KG1 (cell line): ENCODE data around the gene TOPORS.

Experiments
- DNase-seq: peaks from one replicate; lab custom pipeline; 2025; lab: John Stamatoyannopoulos, UW

Gene TOPORS

GRCh38 chr9:32502464-32502863, 49.9 kb downstream of the TOPORS start:
- no peak for DNase-seq

GRCh38 chr9:32501868-32502267, 50.5 kb downstream of the TOPORS start:
- DNase-seq: no peak

GRCh38 chr9:32500768-32501167, 51.6 kb downstream of the TOPORS start:
- DNase-seq: no peak

- DNase-seq: no peak
Observed at GRCh38 chr9:32497921-32498320, 54.5 kb downstream of the TOPORS start.

- no peak for DNase-seq
Observed at GRCh38 chr9:32490601-32491000, 61.8 kb downstream of the TOPORS start.
